CD4-positive, alpha-beta T cell treated with Interleukin-17A for 4 hours (primary cell): ENCODE data around the gene SEL1L3.

Source experiments
- DNase-seq: peaks from one replicate; pipeline ENCODE4 v3.0.0-alpha.2; 2020; ENCODE audit warnings: mixed read lengths

Gene SEL1L3

GRCh38 chr4:25786497-25787065, 76.2 kb downstream of the SEL1L3 start:
- DNase-seq: no peak

GRCh38 chr4:25783943-25784342, 78.8 kb downstream of the SEL1L3 start:
- no peak for DNase-seq

DNA sequence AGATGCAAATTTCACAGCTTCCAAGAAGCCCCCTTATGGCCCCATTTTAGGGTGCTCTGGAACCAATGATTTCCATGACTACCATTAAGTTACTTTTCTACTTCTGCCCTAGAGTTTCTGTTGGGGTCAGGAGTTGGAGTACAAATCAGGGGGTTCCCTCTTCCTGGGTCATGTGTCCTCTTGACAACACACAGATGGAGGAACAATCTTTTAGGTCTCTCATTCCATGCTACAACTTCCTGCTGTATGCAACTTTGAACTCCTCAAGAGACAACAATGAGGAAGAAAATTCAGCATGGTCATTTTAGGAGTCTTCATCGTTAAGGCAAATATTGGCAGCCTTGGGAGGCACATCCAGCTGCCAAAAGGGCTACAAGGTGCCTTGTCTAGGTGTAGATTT, 79.7 kb downstream of the SEL1L3 start:
- no peak for DNase-seq

- no peak for DNase-seq
Observed at GRCh38 chr4:25782482-25782881, 80.3 kb downstream of the SEL1L3 start.

DNA sequence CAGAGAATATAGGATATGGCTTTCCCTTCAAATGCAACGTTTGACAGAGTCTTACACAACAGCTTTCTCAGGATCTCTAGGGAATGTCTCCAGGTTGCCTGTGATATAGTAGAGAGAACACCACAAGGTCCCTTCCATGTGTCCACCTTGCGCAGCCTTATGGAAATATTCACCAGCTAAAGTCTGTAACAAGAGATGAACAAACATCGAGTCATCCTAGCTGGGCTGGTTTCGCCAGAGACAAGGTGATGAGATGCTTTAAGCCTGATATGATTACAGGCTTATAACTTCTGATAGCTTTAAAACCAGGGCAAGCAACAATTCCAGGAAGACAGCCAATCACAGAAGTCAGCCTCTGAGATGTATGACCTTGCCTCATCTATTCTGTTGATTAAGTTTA, 83.8 kb downstream of the SEL1L3 start:
- DNase-seq: no peak

- no peak for DNase-seq
Observed at GRCh38 chr4:25776795-25777194, 86.0 kb downstream of the SEL1L3 start.

DNA sequence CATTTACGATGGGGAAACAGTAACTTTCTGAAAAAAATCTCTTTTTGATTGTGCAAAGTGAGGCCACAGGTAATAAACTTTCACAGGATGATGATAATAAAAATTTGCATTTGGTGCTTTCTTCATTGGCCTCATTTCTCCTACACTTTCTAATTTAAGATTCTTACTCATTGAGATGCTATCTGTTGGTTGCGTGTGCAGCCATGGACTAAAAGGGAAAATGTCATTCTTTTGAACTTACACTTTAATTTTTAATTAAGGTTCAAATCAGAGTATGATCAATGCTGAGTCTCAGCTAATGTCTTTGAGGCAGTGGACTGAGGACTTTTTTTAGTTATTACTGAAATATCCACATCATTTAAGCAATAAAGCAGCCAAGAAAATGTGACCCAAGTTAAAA, 87.6 kb downstream of the SEL1L3 start:
- DNase-seq: no peak

DNA sequence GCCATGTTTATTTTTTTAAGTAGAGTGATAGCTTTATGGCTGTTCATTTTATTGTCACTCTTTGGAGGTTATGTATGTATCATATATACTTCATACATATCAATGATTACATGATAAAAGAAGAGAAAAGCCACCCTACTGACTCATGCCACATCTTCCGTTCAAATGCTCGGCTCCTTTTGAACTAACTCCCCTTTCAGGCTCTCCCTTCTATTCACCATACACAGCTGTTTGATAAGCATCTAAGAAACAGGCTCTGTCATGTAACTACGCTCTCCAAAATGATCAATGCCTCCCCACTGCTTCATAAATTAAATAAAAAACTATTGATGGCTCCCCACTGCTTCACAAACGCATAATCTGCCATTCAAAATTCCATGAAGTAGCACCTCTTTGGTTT, 89.4 kb downstream of the SEL1L3 start:
- DNase-seq: no peak

DNA sequence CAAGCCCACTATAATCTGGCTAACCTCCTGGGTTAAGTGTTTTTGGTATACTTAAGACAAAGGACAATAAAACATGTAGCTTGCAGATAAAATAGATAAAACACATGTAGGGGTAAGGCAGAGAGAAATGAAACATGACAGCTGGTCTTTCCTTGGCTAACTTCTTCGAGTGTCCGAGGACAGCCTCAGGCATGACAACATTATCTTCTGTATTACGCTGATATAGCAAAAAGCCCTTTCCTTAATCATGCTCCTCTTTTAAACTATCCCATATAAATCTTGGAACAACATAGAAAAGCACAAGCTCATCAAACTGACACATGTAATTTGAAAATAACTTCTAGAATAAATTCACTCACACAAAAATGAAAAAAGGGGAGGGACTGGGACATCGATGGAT, 91.1 kb downstream of the SEL1L3 start:
- no peak for DNase-seq

GRCh38 chr4:25770847-25771246, 91.9 kb downstream of the SEL1L3 start:
- no peak for DNase-seq

GRCh38 chr4:25769251-25769650, 93.5 kb downstream of the SEL1L3 start:
- no peak for DNase-seq

DNA sequence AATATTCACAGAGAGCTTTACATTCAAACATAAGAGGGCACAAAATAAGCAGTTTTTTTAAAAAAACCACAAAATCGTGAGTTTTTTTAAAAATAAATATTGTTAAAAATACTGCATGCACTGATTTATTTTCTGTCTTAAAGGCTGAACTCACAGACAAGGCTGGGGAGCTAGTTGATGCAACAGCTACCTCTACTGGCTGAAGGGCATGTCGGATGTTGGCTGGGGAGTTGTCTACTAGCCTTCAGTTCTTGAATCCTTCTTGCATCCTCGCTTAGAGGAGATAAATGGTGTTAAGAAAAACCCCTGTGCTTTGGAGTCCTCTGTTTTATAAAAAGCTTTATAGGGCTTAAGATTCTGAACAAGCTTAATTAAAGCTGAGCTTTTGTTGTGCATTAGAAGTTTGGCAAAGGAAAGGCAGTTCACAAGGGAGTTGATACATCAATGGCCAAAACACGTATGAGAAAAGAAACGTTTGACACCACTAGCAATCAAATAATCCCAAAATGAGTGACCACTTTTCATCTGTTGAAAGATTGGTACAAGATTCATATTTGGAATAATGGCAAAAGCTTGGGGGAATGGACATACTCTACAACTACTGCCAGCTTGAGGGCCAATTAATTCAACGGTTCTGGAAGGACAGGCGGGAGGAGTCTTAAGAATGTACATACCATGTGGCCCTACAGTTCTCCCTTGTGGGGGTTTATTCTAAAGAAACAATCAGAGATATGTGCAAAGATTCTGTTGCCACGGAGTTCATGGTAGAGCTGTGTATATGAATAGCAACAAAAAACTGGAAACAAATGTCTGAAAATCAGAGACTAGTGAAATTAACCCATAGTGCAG, 94.7 kb downstream of the SEL1L3 start:
- peak; percentile 6 for DNase-seq

- DNase-seq: no peak
Observed at GRCh38 chr4:25760518-25761157, 102.2 kb downstream of the SEL1L3 start.

DNA sequence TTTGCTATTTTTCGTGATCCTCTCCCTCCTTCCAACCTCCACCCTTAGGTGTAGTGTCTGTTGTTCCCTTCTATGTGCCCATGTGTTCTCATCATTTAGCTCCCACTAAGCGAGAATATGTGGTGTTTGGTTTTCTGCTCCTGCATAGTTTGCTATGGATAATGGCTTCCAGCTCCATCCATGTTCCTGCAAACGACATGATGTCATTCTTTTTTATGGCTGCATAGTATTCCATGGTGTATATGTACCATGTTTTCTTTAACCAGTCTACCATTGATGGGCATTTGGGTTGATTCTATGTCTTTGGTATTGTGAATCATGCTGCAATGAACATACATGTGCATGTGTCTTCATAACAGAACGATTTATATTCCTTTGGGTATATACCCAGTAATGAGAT, 102.7 kb downstream of the SEL1L3 start:
- DNase-seq: no peak

GRCh38 chr4:25759101-25759500, 103.7 kb downstream of the SEL1L3 start:
- no peak for DNase-seq

DNA sequence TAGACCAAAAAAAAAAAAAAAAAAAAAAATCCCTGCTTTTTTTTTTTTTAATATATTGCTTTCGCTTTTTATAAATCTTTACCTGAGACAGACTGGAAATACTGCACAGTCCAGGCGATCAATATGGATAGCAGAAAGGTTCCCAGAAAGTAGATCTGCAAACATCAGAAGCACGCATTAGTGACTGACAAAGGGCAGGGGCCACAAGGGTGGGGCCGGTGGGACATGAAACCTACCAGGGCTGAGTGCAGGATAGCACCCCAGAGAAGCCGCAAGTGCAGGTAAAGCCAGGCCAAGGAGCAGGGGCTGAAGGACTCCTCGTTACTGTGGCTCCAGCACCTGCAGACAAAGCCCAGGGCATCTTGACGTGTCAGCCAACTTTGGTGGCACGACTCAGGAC, 105.3 kb downstream of the SEL1L3 start:
- no peak for DNase-seq

DNA sequence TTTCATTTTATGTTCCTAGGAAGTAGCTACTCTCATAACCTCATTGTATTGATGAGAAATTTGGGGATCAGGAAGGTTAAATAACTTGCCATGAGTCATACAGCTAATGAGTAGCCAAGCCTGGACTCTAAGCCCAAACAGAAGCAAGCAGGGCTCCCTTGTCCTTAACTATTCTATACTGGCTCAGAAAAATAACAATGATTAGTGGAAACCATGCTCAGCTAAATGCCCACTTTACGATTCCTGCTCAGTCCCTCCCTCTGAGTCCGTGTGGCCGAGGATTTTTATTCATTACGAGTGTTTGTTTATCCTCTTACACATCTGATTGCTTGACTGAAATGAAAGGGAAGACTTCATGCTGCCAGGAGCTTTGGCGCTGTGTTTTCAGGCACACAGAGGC, 106.3 kb downstream of the SEL1L3 start:
- DNase-seq: no peak

GRCh38 chr4:25755911-25756310, 106.9 kb downstream of the SEL1L3 start:
- no peak for DNase-seq

GRCh38 chr4:25753239-25753638, 109.5 kb downstream of the SEL1L3 start:
- DNase-seq: no peak

DNA sequence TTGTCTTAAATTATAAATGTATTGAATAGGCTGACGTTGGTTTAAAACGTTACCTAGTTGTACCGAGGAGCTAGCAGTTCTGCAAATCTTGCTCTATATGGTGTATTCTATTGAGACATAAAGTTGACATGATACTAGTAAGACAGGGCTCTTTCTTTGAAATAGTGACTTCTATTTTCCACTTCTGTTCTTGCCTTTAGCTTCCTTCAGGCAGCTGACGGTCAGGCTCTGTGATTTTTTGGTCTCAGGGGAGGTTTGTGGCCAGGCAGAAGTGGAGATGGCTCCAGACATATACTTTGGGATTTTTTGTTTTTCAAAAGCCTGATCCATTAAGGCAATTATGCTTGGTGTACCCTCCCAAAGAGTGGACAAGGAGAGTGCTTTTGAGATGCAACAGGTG, 111.9 kb downstream of the SEL1L3 start:
- no peak for DNase-seq

DNA sequence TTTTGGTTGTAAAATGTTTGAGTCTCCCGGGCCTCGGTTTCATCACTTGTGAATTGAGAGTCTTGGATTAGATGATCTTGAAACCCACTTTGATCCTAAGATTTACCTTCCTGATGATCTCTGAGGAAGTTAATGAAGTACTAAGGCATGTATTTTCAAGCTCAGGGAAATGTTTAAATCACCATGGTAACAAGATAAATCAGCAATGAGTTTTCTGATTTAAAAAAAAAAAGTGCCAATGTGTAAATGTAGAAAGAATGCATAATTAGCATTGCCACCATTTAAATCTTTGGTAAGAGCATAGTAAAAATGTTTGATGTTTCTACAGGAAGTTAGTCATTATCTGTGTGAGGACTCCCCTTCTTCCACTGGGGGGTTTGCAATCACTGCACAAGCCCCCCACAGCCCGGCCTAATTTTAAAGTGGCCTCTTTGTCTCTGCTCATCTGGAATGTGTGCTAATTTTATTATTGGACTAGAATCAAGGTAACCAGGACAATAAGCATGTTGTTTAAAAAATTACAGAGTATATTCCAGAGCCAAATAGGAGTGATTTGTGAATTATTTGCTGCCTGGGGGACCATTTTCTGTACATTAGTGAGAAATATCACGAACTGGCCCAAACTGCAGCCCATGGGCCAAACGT, 113.5 kb downstream of the SEL1L3 start:
- DNase-seq: no peak

DNA sequence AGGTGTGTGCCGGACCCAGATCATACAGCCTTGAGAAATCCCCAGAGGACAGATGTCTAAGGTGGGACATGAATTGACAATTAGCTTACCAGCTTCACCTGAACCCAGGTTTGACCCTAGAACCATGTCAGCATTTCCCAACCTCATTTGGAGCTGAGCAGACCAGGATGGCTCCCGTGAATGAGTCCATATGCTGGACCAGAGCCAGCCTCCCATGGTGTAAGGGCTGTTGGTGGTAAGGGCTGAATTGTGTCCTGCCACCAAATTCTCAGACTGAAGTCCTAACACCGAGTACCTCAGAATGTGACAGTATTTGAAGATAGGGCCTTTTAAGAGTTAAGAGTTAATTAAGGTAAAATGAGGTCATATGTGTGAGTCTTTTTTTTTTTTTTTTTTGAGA, 118.8 kb downstream of the SEL1L3 start:
- no peak for DNase-seq

- DNase-seq: no peak
Observed at GRCh38 chr4:25729564-25729963, 133.2 kb downstream of the SEL1L3 start.

GRCh38 chr4:25728886-25729285, 133.9 kb downstream of the SEL1L3 start:
- no peak for DNase-seq
